HEK293 (cell line): Measurements from ENCODE around the gene SPO11.

ENCODE experiments used
- CTCF ChIA-PET: fragments of 350-600 bp; formaldehyde crosslinking; extraction: SDS; loops from one replicate; lab custom pipeline; 2021; ENCODE audit warnings: antibody characterized with exemption; lab: Yijun Ruan, JAX
- POLR2A ChIA-PET: fragments of 300-600 bp; formaldehyde crosslinking; extraction: SDS; loops from one replicate; lab custom pipeline; 2020; ENCODE audit warnings: antibody characterized with exemption, inconsistent platforms; lab: Yijun Ruan, JAX
- H3K27ac ChIP-seq: fragments of 200-500 bp; sonication (Bioruptor generic); 2 replicates; pipeline ENCODE4 v1.5.1; 2014; ENCODE audit warnings: low read depth, low read length, control low read depth, inconsistent platforms; ENCODE audit errors: extremely low read depth
- H3K36me3 ChIP-seq, 2 experiments: fragments of 200-500 bp in 1 of 2; sonication (Bioruptor generic) in 1 of 2; 1 replicate in 1 of 2; 2 replicates in 1 of 2; pipeline ENCODE4 v1.5.1; 2014 to 2017; ENCODE audit warnings: inconsistent platforms in 2 of 2, low read length in 2 of 2; ENCODE audit not compliant: control insufficient read depth in 2 of 2, insufficient read depth in 1 of 2
- H3K4me1 ChIP-seq: fragments of 200-500 bp; sonication (Bioruptor generic); 2 replicates; pipeline ENCODE4 v1.5.1; 2014; ENCODE audit warnings: mild to moderate bottlenecking, low read length, inconsistent platforms; ENCODE audit not compliant: control insufficient read depth, insufficient read depth
- H3K4me3 ChIP-seq: 2 replicates; pipeline ENCODE4 v1.5.1; 2011; ENCODE audit warnings: low read depth, mild to moderate bottlenecking, control low read depth, low read length, moderate library complexity
- H3K9me3 ChIP-seq: fragments of 200-500 bp; sonication (Bioruptor generic); 2 replicates; pipeline ENCODE4 v1.5.1; 2014; ENCODE audit warnings: low read depth, low read length, inconsistent platforms; ENCODE audit not compliant: control insufficient read depth, insufficient read depth
- EGR2 ChIP-seq: fragments of 450-650 bp; formaldehyde crosslinking; IDR thresholded peaks from 2 replicates; pipeline ENCODE4 v1.5.1; 2016; ENCODE audit warnings: low read depth, missing biosample characterization, missing genetic modification characterization
- PRDM1 ChIP-seq: fragments of 450-650 bp; formaldehyde crosslinking; IDR thresholded peaks from 2 replicates; pipeline ENCODE4; 2016; ENCODE audit warnings: missing biosample characterization, missing genetic modification characterization
- SP2 ChIP-seq: fragments of 450-650 bp; formaldehyde crosslinking; IDR thresholded peaks from 2 replicates; pipeline ENCODE4 v1.5.1; 2016; ENCODE audit warnings: missing biosample characterization, missing genetic modification characterization
- SP7 ChIP-seq: fragments of 450-650 bp; formaldehyde crosslinking; IDR thresholded peaks from 2 replicates; pipeline ENCODE4 v1.5.1; 2016; ENCODE audit warnings: missing biosample characterization, missing genetic modification characterization
- TCF7L2 ChIP-seq: IDR thresholded peaks from 2 replicates; pipeline ENCODE4 v1.6.1; 2011; ENCODE audit warnings: low read depth, mild to moderate bottlenecking, inconsistent platforms, low read length, moderate library complexity, borderline replicate concordance
- ZFP3 ChIP-seq: fragments of 450-650 bp; formaldehyde crosslinking; IDR thresholded peaks from 2 replicates; pipeline ENCODE4 v1.5.1; 2016; ENCODE audit warnings: low read depth, missing biosample characterization, missing genetic modification characterization
- ZNF155 ChIP-seq: fragments of 450-650 bp; formaldehyde crosslinking; IDR thresholded peaks from 2 replicates; pipeline ENCODE4 v1.5.1; 2016; ENCODE audit warnings: missing biosample characterization, missing genetic modification characterization
- ZNF184 ChIP-seq: fragments of 450-650 bp; IDR thresholded peaks from 2 replicates; pipeline ENCODE4 v1.5.1; 2018; ENCODE audit warnings: missing biosample characterization, mild to moderate bottlenecking, missing genetic modification characterization
- ZNF239 ChIP-seq: fragments of 450-650 bp; formaldehyde crosslinking; IDR thresholded peaks from 2 replicates; pipeline ENCODE4 v1.5.1; 2016; ENCODE audit warnings: missing biosample characterization, missing genetic modification characterization
- ZNF274 ChIP-seq, 2 experiments: fragments of 200-500 bp in 1 of 2; fragments of 450-650 bp in 1 of 2; sonication (Bioruptor generic) in 1 of 2; formaldehyde crosslinking in 1 of 2; IDR thresholded peaks; 2 replicates each; pipeline versions ENCODE4 v1.5.1 to v1.6.1; 2014 to 2016; ENCODE audit warnings: borderline replicate concordance in 1 of 2, inconsistent platforms in 1 of 2, low read length in 1 of 2, missing biosample characterization in 1 of 2, missing genetic modification characterization in 1 of 2
- ZNF311 ChIP-seq: fragments of 450-650 bp; formaldehyde crosslinking; IDR thresholded peaks from 2 replicates; pipeline ENCODE4 v1.5.1; 2017; ENCODE audit warnings: missing biosample characterization, missing genetic modification characterization, borderline replicate concordance
- ZNF37A ChIP-seq: fragments of 450-650 bp; IDR thresholded peaks from 2 replicates; pipeline ENCODE4 v1.5.1; 2018; ENCODE audit warnings: missing biosample characterization, missing genetic modification characterization
- ZNF501 ChIP-seq: fragments of 450-650 bp; formaldehyde crosslinking; IDR thresholded peaks from 2 replicates; pipeline ENCODE4 v1.5.1; 2016; ENCODE audit warnings: missing biosample characterization, missing genetic modification characterization
- TF ChIP-seq, protein P1 (sequence below): fragments of 450-650 bp; formaldehyde crosslinking; IDR thresholded peaks from 2 replicates; pipeline ENCODE4 v1.5.1; 2017; ENCODE audit warnings: missing biosample characterization, mild to moderate bottlenecking, missing genetic modification characterization, moderate library complexity
- TF ChIP-seq, protein P2 (sequence below): fragments of 450-650 bp; formaldehyde crosslinking; IDR thresholded peaks from 2 replicates; pipeline ENCODE4 v1.5.1; 2016; ENCODE audit warnings: missing biosample characterization, missing genetic modification characterization
- TF ChIP-seq, protein P3 (sequence below): sonication (generic); formaldehyde crosslinking; IDR thresholded peaks from 2 replicates; pipeline ENCODE4 v1.8.1; 2022; ENCODE audit warnings: mild to moderate bottlenecking, moderate library complexity, missing genetic modification reagents
- TF ChIP-seq, protein P4 (sequence below): fragments of 450-650 bp; formaldehyde crosslinking; IDR thresholded peaks from 2 replicates; pipeline ENCODE4 v1.5.1; 2016; ENCODE audit warnings: missing biosample characterization, missing genetic modification characterization
- TF ChIP-seq, protein P5 (sequence below): fragments of 450-650 bp; formaldehyde crosslinking; IDR thresholded peaks from 2 replicates; pipeline ENCODE4 v1.5.1; 2016; ENCODE audit warnings: missing biosample characterization, missing genetic modification characterization
- TF ChIP-seq, protein P6 (sequence below): fragments of 450-650 bp; formaldehyde crosslinking; IDR thresholded peaks from 2 replicates; pipeline ENCODE4 v1.5.1; 2017; ENCODE audit warnings: missing biosample characterization, missing genetic modification characterization

Gene SPO11

DNA sequence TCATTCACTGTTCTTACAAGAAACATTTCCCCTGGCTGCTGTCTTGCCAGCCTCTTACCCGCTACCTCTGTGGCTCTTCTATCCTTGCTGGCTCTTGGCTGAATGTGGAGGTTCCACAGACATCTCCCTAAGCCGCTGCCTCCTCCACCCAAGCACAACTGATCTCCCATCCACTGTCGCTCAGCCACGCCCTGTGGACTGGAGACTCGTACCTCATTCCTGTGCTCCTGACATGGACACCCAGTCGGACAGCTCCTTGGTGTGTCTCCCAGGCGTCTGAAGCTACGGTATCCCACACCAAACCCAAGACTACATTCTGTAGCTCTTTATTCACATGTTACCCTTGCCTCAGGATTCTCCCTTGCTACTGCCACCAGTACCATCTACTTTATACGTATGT is 40.7 kb downstream of the SPO11 start:
- CTCF ChIA-PET = interaction anchor here (2.8 kb wide), 1 partner anchor 11 kb away, joined by 12 read pairs; no protein-coding TSS in a partner anchor
- Histone ChIP-seq H3K9me3 (no peaks in the 10 kb centered on the region), H3K27ac (no peak overlapping the region), H3K4me1 (no peaks in the 10 kb centered on the region), H3K36me3 (peaks cover 48 to 100% of the 10 kb centered on the region in 2 experiments), H3K4me3 (no peak overlapping the region)
- TF ChIP-seq, protein P1, sequence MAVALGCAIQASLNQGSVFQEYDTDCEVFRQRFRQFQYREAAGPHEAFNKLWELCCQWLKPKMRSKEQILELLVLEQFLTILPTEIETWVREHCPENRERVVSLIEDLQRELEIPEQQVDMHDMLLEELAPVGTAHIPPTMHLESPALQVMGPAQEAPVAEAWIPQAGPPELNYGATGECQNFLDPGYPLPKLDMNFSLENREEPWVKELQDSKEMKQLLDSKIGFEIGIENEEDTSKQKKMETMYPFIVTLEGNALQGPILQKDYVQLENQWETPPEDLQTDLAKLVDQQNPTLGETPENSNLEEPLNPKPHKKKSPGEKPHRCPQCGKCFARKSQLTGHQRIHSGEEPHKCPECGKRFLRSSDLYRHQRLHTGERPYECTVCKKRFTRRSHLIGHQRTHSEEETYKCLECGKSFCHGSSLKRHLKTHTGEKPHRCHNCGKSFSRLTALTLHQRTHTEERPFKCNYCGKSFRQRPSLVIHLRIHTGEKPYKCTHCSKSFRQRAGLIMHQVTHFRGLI (tag by site-specific recombination) = no peak
- TF ChIP-seq SP2 (tag by site-specific recombination) (no peak), ZNF501 (no peak), ZNF311 (tag by site-specific recombination) (no peak), SP7 (no peak), ZNF239 (no peak), EGR2 (tag by site-specific recombination) (no peak), ZNF155 (no peak), ZNF37A (tag by site-specific recombination) (no peak), TCF7L2 (no peak), ZNF274 (IDR thresholded peaks at IDR 0.05; ENCODE audit: low read length) (no peak), ZNF274 (tag by site-specific recombination; IDR thresholded peaks at IDR 0.05; ENCODE audit: borderline replicate concordance) (no peak), ZFP3 (tag by site-specific recombination) (no peak), PRDM1 (tag by site-specific recombination) (no peak), ZNF184 (tag by site-specific recombination) (no peak)
- TF ChIP-seq, protein P2, sequence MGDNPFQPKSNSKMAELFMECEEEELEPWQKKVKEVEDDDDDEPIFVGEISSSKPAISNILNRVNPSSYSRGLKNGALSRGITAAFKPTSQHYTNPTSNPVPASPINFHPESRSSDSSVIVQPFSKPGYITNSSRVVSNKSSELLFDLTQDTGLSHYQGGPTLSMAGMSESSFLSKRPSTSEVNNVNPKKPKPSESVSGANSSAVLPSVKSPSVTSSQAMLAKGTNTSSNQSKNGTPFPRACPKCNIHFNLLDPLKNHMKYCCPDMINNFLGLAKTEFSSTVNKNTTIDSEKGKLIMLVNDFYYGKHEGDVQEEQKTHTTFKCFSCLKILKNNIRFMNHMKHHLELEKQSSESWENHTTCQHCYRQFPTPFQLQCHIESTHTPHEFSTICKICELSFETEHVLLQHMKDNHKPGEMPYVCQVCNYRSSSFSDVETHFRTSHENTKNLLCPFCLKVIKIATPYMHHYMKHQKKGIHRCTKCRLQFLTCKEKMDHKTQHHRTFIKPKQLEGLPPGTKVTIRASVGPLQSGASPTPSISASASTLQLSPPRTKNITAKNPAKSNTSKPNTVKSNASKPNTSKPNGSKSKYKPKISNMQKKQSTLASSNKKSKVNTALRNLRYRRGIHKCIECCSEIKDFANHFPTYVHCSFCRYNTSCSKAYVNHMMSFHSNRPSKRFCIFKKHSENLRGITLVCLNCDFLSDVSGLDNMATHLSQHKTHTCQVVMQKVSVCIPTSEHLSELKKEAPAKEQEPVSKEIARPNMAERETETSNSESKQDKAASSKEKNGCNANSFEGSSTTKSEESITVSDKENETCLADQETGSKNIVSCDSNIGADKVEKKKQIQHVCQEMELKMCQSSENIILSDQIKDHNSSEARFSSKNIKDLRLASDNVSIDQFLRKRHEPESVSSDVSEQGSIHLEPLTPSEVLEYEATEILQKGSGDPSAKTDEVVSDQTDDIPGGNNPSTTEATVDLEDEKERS (tag by site-specific recombination) = no peak
- TF ChIP-seq, protein P3, sequence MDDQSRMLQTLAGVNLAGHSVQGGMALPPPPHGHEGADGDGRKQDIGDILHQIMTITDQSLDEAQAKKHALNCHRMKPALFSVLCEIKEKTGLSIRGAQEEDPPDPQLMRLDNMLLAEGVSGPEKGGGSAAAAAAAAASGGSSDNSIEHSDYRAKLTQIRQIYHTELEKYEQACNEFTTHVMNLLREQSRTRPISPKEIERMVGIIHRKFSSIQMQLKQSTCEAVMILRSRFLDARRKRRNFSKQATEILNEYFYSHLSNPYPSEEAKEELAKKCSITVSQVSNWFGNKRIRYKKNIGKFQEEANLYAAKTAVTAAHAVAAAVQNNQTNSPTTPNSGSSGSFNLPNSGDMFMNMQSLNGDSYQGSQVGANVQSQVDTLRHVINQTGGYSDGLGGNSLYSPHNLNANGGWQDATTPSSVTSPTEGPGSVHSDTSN = no peak
- TF ChIP-seq, protein P4, sequence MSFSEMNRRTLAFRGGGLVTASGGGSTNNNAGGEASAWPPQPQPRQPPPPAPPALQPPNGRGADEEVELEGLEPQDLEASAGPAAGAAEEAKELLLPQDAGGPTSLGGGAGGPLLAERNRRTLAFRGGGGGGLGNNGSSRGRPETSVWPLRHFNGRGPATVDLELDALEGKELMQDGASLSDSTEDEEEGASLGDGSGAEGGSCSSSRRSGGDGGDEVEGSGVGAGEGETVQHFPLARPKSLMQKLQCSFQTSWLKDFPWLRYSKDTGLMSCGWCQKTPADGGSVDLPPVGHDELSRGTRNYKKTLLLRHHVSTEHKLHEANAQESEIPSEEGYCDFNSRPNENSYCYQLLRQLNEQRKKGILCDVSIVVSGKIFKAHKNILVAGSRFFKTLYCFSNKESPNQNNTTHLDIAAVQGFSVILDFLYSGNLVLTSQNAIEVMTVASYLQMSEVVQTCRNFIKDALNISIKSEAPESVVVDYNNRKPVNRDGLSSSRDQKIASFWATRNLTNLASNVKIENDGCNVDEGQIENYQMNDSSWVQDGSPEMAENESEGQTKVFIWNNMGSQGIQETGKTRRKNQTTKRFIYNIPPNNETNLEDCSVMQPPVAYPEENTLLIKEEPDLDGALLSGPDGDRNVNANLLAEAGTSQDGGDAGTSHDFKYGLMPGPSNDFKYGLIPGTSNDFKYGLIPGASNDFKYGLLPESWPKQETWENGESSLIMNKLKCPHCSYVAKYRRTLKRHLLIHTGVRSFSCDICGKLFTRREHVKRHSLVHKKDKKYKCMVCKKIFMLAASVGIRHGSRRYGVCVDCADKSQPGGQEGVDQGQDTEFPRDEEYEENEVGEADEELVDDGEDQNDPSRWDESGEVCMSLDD (tag by site-specific recombination) = no peak
- TF ChIP-seq, protein P5, sequence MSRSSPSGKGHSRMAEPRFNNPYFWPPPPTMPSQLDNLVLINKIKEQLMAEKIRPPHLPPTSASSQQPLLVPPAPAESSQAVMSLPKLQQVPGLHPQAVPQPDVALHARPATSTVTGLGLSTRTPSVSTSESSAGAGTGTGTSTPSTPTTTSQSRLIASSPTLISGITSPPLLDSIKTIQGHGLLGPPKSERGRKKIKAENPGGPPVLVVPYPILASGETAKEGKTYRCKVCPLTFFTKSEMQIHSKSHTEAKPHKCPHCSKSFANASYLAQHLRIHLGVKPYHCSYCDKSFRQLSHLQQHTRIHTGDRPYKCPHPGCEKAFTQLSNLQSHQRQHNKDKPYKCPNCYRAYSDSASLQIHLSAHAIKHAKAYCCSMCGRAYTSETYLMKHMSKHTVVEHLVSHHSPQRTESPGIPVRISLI (tag by site-specific recombination) = no peak
- TF ChIP-seq, protein P6, sequence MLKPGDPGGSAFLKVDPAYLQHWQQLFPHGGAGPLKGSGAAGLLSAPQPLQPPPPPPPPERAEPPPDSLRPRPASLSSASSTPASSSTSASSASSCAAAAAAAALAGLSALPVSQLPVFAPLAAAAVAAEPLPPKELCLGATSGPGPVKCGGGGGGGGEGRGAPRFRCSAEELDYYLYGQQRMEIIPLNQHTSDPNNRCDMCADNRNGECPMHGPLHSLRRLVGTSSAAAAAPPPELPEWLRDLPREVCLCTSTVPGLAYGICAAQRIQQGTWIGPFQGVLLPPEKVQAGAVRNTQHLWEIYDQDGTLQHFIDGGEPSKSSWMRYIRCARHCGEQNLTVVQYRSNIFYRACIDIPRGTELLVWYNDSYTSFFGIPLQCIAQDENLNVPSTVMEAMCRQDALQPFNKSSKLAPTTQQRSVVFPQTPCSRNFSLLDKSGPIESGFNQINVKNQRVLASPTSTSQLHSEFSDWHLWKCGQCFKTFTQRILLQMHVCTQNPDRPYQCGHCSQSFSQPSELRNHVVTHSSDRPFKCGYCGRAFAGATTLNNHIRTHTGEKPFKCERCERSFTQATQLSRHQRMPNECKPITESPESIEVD = no peak
- POLR2A ChIA-PET = no interaction called here
